ENCODE measurements around the gene RNF150.

Gene RNF150

GRCh38 chr4:141130947-141131605 lies 2.2 kb downstream of the RNF150 start:
- DNase-seq = no peak

DNA sequence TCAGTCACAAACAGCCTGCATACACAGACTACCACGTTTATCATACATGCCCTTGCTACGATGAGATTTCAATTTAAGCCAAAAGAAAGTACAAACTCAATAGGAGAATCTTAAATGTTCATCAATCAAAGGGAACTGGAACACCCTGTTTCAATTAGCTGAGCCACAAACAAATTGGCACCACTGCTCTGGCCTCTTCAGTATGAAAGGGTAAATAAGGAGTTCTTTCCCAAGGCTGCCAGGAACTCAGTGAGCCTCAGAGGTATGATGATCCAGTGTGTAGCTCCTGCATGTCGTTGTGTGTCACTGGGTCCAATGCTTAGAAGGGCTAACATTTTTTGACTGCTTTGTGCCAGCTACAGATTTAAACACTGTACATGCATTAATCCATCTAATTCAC lies 5.4 kb downstream of the RNF150 start:
- DNase-seq = no peak

DNA sequence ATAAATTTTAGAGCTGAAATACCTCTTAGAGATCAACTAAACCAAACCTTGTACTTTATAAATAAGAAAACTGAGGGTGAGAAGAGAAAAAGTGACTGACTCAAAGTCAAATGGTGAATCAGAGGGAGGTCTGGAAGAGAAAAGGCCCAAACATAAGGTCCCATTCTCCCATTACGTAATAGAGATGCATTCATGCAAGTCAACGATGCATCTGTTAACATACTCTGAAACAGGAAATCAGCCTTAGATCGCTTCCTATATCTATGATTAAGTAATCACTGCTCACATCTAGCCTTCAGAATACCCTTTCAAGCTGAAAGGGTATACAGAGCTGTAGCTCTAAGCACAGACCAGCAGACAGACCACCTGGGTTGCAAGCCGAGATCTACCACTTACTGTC lies 6.5 kb downstream of the RNF150 start:
- DNase-seq = no peak

- DNase-seq = no peak
Measured at GRCh38 chr4:141124224-141124623, 9.0 kb downstream of the RNF150 start.

DNA sequence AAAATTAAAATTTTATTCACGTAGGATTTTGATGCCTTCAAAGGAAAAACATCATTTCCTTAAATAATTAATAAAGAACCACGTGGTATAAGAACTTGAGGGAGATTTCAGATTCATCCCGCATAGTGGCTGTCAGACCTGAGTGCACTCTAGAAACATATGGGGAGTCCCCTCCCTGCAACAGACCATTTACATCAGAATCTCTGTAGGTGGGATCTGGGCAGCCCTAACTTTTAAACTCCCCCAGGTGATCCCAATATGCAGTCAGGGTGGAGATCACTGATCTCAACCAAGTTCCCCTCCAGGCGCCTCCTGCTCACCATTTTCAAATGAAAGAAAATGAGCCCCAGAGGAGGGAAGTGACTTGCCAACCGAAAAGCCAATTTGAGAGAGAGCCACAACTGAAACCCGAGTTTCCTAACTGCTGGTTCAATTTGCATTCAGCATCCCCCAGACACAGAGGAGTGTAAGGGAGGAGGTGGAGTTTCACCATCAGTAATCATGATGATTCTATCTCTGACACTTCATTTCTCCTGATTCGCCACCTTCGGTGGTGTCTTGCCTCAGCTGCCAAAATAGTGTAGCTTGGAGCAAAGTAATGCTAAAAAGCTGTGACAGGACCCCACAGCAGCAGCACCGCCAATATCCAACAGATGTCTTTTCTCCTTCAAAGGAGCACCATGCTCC lies 11.4 kb downstream of the RNF150 start:
- no peak for DNase-seq

DNA sequence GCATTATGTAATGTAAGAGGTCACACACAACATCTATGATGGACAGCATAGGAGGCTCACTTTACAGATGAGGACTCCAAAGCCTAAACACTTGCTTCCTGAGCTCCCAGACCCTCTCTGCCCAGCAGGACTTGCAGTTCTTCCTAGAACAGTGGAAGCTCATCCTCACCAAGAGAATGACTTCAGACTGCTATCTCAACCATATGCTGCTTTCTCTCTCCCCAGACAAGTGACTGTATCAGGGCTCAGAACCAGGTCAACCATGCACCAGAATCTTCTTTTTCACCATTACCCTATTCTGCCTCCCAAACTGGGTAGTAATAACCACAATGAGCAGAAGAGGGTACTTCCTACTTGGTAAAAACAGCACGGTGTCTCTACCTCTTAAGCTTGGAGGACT lies 12.2 kb downstream of the RNF150 start:
- no peak for DNase-seq

DNA sequence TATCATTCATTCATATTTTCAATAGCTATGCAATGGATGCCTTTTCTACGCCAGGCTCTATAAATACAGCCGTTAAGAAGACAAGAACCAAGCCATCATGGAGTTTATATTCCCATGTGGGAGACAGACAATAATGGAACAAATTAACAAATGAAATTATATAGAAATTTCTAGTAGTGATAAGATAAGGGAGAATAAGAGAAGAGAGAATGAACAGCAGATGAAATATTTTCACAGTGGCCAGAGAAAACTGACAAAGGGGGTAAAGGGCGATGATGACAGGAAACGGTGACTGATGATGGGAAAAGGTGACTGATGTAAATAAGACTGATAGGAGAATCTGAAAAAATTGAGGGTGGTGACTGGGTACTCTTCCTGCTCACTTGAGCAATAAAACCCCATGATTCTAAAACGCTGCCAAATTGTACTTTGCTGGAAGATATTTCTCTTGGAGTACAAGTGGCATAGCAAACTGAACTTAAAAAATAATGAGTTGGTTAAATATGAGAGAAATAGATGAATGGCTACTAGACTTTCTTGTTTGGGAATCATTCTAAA lies 13.2 kb downstream of the RNF150 start:
- no peak for DNase-seq

DNA sequence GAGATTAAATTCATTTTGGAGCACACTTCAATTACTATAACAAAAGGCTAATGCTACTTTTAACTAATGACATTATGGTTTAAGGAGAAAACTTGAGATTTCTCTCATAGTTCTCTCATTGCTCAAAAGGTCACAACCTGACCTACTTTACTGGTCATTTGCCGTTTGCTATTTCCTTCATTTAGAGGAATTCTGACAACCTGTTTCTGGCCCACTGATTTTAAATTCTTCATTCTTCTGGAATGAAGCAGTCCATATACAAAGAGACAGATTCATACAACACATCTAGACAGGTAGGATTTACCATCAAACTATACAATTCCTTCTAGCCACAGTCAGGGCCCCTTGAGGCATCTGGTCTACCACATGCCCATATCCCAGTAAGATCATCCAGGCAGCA lies 14.2 kb downstream of the RNF150 start:
- no peak for DNase-seq

GRCh38 chr4:141118381-141118780 lies 14.9 kb downstream of the RNF150 start:
- DNase-seq = no peak

GRCh38 chr4:141117935-141118334 lies 15.3 kb downstream of the RNF150 start:
- no peak for DNase-seq

DNA sequence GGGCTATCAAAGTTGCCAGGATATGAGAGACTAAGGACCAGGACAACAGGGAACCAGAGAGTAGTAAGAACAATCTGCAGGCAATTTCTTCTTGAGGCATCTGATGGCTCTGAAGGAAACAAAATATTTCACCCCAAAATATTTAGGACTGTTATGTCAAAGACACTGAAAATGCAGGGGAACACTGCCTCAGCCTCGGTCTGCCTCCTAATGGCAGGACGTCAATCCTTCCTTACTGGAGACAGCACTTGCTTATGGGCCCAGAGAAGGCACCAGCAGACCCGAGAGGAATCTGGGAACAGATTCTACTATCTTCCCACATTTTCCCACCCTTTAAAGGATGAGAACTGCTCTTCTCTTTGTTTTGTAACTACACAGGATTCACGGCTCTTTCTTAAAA lies 23.3 kb downstream of the RNF150 start:
- no peak for DNase-seq

DNA sequence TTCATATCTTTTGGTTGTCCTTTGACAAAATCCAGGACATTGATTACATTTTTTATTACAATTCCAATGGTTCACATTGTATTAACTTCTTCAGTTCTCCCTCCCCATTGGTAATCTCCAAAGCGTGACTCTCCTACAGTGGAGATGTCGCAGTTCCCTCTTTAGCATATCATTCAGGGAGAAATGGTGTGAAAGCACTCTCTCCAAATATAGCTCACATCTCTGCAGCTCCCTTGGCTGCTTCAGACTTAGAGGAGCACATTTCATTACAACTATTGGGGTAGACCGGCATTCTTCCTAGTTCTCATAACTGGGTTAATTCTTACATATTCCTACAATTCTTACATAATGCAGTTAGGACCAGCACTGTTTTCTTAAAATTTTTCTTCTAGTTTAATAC lies 25.3 kb downstream of the RNF150 start:
- no peak for DNase-seq

DNA sequence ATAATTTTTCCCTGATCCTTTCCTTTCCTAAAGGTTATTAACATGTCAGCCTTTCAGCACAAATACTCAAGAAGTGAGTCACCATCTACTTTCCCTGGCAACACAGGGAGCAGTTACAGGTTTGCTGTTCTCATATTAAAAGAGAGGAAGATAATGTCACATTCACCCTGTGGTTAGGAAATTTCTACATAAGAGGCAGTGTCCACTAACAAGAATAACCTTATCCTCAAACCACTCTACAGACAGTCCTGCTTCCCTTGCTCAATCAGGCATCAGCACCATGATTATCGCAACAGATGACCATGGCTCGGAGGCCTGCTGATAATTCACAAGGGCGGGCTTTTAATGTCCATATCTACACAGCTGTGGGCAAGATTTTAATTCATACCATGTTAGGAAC lies 30.9 kb downstream of the RNF150 start:
- DNase-seq = no peak

GRCh38 chr4:141101511-141101910 lies 31.8 kb downstream of the RNF150 start:
- no peak for DNase-seq

DNA sequence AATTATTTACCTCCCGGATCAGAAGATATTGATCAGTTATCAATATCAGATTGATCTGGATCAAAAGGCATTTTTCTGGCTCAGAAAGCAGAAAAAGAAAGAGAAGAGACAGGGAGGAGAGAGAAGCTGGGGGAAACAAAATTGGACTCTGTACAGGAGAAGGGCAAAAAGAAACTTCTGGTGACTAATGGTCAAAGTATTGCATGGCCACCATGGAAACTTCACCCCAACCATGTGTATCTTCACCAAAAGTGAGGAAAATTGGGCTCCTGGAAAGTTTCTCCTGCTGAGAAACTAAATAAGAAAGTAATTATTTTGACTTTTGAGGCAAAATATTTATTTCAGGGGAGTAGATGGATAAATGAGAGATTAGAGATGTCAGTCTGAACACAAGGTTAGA lies 33.9 kb downstream of the RNF150 start:
- DNase-seq = no peak

DNA sequence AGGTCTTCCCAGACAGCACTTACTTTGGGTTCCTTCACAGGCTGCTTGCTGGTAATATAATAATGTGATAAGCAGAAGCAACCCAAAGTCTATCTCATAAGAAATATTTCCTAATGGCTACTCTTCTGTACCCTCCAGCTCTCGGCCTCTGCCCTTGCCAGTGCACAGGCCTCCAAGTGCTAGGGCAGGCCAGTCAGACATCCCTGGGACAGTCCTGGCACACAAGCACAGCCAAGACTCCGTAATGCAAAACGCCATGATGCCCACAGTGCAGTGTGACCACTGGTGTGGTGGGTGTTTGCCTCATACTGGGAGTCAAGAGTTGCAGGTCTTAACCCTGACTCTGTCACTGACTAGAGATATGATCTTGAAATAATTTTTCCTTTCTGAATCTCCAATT lies 35.1 kb downstream of the RNF150 start:
- no peak for DNase-seq

DNA sequence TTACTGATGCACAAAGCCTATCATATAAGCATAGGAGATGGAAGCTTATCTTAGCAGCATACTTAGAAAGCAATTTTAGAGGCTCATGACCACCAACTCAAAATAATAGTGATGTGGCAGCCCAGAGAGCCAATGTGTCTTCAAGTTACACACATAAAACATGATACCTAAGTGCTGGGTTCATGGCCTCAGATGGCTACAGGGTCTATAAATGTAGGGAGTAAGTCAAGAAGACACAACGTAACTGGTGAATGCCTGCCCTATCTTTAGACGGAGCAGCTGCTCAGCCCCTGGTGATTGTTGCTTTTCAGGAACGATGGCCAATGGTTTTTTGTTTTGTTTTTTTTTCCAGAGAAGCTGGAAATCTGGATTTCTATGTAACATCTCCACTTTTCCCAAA lies 42.8 kb downstream of the RNF150 start:
- DNase-seq = no peak

- no peak for DNase-seq
Measured at GRCh38 chr4:141081921-141082395, 51.3 kb downstream of the RNF150 start.

- DNase-seq = no peak
Measured at GRCh38 chr4:141080668-141081067, 52.6 kb downstream of the RNF150 start.

DNA sequence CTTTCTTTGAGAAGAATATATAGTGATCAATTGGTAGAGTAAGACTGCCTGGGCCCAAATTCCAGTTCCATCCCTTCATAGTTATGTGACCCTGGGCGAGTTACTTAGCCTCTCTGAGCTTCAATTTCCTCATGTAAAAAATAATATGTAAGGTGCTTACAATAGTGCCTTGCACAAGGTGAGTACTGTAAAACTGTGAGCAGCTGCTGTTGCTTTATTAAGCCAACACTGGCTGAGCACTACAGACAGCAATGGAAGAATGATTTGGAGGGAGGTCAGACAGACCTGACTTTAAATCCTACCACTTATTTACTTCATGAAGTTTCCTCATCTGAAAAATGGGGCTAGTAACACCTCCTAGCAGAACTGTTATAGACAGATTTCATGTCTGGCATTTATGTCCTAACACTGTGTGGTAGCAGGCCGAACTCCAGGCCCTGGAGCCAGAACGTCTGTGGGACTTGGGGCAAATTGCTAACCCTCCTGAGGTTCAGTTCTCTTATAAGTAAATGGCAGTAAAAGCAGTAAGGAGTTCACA lies 53.8 kb downstream of the RNF150 start:
- no peak for DNase-seq

- DNase-seq = no peak
Measured at GRCh38 chr4:141078871-141079270, 54.4 kb downstream of the RNF150 start.

DNA sequence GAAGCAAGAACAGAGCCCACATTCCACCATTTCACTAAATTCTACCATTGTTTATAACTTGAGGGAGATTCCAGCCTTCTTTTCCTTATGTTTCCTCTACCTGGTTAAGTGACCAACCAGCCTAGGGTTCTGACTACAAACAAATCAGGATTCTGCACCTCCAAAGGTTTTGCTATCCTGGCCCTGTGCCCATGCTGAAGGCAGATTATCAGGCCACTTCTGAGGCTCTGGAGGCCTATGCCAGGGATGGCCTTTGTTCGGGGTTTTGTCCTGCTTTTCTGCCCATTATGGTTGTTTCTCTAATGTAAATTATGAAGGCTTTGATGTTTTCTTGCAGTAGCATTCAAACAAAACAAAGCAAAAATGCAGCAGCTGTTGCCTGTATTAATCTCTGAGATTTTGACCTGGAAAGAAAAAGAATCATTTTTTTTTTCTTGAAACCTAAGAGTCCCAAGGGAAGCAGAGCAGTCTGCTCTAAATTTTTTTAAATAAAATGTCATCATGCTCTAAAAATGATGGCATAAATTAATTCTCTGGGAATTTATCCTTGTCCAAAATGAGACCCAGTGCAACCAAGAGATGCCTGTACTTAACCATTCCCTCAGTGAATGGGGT lies 55.6 kb downstream of the RNF150 start:
- DNase-seq = no peak

GRCh38 chr4:141075553-141075952 lies 57.7 kb downstream of the RNF150 start:
- DNase-seq = no peak
